GM21515 (cell line): ENCODE results near the gene RBM20.
"Not testable (repeated sequence)": the region's sequence is repeated elsewhere in the genome, so short reads cannot be mapped to it uniquely, and the experiment has no call there.

ENCODE experiments used
- ATAC-seq: cut with Tn5 transposase; IDR thresholded peaks from one replicate; pipeline ENCODE4 v1.9.1; 2021; ENCODE audit not compliant: unreplicated experiment

Gene RBM20

GRCh38 chr10:110625356-110625894 lies 18.7 kb upstream of the RBM20 start:
- no peak for ATAC-seq

DNA sequence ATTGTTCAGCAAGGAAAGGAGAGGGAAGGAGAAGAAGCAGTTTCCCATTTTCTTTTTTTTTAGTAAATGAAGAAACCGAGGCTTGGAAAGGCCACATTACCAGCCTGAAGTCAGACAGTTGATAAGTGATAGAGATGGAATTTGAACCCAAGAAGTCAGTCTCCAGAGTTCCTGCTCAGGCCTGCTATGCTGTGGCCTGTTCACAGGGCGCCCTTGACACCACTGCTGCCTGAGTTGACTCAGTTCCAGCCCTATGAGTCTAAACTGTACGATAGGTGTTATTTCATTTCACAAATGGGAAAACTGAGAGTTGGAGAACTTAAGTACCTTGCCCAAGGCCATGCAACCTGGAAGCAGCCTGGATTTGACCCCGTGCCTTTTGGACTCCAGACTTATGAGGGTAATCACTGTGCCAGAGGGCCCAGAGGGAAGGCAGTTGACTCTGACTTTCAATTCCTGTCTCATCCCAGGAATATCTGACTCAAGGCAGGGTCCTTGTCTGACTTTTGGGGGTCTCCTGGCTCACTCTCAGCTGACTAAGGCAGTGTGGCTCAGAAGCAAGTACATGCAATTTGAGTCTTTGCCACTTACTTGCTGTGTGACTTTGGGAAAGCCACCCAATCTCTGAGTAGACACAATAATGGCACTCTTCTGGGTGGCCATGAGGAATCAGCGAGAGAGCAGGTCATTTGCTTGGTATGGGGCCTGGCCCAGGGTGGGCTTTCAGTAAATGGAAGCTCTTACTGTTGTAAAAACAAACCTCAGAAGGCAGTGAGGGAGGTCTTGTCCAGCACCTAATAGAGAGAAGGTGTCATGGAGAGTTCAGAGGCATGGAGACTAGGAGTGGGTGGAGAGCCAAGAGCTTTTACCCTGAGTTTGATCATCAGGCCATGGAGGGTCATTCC lies 17.9 kb upstream of the RBM20 start:
- ATAC-seq, result no peak

DNA sequence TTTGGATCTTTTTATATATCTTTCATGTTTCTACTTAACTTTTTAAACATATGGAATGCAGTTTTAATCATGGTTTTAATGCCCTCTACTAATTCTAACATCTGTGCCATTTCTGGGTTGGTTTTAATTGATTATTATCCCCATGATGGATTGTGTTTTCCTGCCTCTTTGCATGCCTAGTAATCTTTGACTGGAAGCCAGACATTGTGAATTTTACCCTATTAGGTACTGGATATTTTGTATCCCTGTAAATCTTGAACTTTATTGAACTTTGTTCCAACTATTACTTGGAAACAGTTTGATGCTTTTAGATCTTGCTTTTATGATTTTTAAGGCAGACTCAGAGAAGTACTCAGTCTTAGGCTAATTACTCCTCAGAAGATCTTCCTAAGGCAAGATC lies 16.0 kb upstream of the RBM20 start:
- ATAC-seq, result no peak

DNA sequence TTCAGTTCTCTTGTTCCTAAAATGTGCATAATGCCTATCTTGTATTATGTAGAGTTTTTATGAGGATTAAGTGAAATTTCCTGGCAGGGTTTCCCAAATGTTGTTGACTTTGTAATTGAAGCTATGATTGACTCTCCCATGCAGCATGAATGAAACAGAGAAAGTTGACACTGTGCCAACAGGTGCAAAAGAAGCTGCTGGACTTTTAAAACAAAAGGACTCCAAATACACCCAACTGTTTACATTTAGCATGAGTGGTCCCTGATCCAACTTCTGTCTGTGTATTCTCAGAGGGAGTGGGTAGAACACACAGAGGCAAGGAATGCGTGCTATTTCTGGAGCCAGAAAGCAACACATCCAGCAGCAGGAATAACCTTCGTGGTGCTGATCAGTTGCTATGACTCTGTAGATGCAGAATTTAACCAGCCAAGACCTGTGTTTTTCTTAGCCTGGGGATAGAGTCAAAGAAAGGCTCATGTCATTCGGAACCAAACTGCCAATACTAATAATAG lies 14.4 kb upstream of the RBM20 start:
- ATAC-seq, result no peak

GRCh38 chr10:110631934-110632333 lies 12.2 kb upstream of the RBM20 start:
- ATAC-seq, result no peak

- no peak for ATAC-seq
These were observed 11.4 kb upstream of the RBM20 start for GRCh38 chr10:110632591-110633215.

DNA sequence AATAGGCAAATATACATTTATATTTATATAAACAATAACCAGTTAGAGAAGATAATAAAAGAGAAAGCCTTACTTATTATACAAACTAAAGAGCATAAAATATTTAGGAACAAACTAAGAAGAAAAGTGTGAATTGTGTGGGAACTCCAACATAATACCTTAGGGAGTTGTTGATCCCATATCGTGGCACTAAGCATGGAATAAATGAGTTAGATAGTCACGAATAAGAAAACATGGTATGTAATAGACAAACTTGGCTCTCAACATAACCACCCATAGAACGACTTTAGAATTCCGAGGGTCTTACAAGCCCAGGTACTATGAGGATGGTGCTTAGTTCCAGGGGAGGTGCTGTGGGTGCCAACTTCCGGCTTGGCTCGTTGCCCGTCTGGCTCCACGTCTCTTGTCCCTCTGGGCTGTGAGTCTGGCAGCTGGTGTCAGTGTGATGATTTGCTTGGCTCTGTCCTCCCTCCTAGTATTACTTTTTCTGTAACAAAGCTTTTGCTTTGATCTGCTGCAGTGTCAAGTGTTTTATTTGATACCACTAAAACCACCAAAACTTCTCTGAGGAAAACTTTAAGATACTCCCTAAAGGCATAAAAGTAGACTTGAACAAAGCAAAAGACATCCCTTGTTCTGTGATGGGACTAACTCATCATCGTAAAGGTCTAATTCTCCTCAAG lies 9.5 kb upstream of the RBM20 start:
- no peak for ATAC-seq

DNA sequence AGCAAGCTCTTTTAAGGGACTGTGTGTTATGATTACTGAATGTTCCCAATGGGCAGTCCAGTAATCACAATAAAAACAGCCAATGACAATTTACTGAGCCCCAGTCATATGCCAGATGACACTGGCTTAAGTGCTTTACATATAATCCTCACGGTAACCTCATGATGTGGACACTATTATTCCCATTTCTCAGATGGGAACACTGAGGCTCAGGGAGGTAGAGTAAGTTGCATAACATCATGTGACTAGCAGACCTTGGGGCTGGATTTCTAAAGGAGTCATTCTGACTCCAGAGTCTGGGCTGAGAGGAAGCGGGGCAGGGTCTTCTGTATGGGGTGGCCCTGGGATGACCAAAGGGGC lies 7.6 kb upstream of the RBM20 start:
- no peak for ATAC-seq

DNA sequence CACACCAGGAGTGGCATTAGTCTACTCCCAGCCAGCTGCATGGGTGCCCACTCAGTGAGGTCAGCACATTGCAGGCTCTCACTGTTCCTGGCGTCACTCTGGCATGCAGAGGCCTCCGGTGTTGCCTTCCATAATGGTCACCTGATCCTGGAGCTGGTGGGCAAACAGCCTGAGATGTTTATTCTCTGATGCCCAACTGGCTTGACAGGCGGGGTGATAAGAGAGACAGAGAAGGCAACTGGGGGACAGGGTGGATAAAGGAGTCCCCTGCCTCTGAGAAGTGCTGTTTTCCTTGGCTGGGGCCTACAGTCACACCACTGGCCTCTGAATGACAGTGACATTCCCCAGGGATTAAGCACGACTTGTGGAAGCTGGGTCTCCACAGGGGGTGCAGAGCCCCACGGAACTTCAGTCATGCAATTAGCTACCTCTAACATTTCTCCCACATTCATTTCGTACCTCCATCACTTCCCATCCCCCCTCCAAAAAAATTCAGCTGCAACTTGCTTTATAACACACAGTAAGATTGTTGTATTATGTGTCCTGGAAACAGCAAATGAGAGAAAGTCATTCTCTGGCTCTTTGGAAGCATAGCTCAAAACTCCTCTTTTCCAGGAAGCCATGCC lies 7.1 kb upstream of the RBM20 start:
- no peak for ATAC-seq

DNA sequence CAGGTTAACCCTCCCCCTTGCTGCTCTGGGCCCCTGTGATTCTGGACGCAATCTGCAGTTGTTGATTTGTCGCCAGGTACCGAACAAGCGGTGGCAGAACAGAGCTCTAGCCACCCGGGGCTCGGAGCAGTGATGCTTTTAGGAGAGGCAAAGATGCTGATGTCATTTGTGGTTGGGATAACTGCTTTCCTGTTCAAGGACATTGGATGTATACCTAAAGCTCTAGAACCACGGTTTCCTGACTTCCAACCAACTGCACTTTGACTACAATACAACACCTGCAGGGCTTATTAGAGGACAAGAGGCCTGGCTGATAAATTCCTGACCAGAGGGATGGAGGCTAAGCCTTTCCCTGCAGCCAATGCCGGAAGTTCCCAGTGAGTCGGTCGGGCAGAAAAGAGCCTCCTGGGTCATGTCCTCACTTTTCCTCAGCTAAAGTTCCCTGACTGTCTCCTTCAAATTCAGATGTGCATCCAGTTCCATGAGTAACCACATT lies 6.5 kb upstream of the RBM20 start:
- no peak for ATAC-seq

DNA sequence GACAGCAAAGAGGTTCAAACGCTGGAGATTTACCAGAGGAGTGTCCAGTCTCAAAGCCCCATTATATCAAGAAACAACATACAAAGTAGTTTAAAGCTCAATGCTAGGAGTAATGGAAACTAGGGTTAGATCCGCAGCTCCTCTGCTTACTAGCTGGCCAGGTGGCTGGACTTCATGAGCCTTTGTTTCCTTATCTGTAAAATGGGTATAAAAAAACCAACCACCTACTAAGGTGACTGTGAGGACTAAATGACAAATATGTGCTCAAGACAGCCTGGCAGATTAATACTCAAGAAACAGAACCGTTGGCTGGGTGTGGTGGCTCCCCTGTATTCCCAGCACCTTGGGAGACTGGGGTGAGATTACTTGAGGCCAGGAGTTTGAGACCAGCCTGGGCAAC lies 5.8 kb upstream of the RBM20 start:
- ATAC-seq, result no peak

- ATAC-seq, result not testable (repeated sequence)
These were observed 5.1 kb upstream of the RBM20 start for GRCh38 chr10:110639046-110639445.

GRCh38 chr10:110639858-110640257 lies 4.3 kb upstream of the RBM20 start:
- not testable (repeated sequence) for ATAC-seq

GRCh38 chr10:110641256-110641655 lies 2.9 kb upstream of the RBM20 start:
- ATAC-seq, result no peak

- ATAC-seq, result no peak
These were observed 1.7 kb upstream of the RBM20 start for GRCh38 chr10:110642204-110643034.

DNA sequence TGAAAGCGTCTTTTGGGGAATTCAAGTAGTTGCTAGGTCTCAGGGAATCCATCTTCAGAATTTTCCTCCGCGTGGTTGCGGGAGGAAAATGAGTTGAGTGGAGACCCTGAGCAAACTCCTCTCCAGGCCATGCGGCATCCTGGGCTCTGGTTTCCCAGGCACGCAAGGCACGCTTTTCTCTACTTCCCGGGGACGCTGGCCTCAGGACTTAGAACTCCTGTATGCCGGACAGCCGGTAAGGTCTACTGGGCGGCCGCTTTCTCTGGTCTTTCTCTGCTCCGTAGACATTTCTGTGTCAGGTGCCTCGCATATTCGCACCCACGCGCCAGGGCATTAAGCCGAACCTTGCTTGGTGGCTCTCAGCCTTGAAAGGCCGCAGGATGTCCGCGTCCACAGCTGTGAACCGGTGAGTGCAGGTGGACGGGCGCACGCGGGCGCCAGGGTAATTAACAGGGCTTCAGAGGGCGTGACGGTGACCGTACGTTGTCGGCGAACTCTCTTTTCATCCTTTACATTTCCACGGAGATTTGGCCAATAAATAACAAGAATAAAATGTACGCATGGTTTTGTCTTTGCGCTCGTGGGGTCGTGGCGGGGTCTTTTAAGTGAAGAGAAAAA lies 992 bp upstream of the RBM20 start:
- no peak for ATAC-seq

GRCh38 chr10:110644598-110645462 lies 694 bp downstream of the RBM20 start:
- no peak for ATAC-seq

GRCh38 chr10:110646417-110647135 lies 2.4 kb downstream of the RBM20 start:
- ATAC-seq, result no peak
